Suprapubic skin (tissue), 4 donors: ENCODE data around the gene NDE1. TPM values are rescaled to one million over a fixed set of nuclear protein-coding genes. Genes with fewer than 3 reads are reported as not detected.
"Not testable (repeated sequence)": the region's sequence is repeated elsewhere in the genome, so short reads cannot be mapped to it uniquely, and the experiment has no call there.

Experiments used
- DNase-seq, 2 donors: peaks; one replicate each; pipeline ENCODE4 v3.0.0-alpha.2; 2019; ENCODE audit warnings: low spot score in 2 of 2
- H3K27ac ChIP-seq: fragments of 200-600 bp; sonication (generic); one replicate; pipeline ENCODE4 v1.5.1; 2019
- H3K27me3 ChIP-seq: fragments of 200-600 bp; sonication (generic); one replicate; pipeline ENCODE4 v1.5.1; 2019
- H3K36me3 ChIP-seq: fragments of 200-600 bp; sonication (generic); one replicate; pipeline ENCODE4 v1.5.1; 2019
- H3K4me1 ChIP-seq: fragments of 200-600 bp; sonication (generic); one replicate; pipeline ENCODE4 v1.5.1; 2019
- H3K4me3 ChIP-seq: fragments of 200-600 bp; sonication (generic); one replicate; pipeline ENCODE4 v1.5.1; 2019; ENCODE audit warnings: mild to moderate bottlenecking
- H3K9me3 ChIP-seq: fragments of 200-600 bp; sonication (generic); one replicate; pipeline ENCODE4 v1.5.1; 2019
- EP300 ChIP-seq: sonication (generic); formaldehyde crosslinking; IDR thresholded peaks from one replicate; pipeline ENCODE4 v1.6.1; 2017; ENCODE audit warnings: antibody characterized with exemption
- POLR2A ChIP-seq, 2 donors: fragments of 450-650 bp; IDR thresholded peaks; one replicate each; pipeline ENCODE4 v1.6.1; 2017; ENCODE audit warnings: antibody characterized with exemption in 2 of 2, mild to moderate bottlenecking in 2 of 2, moderate library complexity in 2 of 2
- POLR2AphosphoS5 ChIP-seq, 3 donors: sonication (generic); formaldehyde crosslinking; IDR thresholded peaks; one replicate each; pipeline ENCODE4 v1.6.1; 2017; ENCODE audit warnings: antibody characterized with exemption in 3 of 3
- WGBS: methylation state at CpG from one replicate; pipeline ENCODE4 v1.1.5; 2018; 5-methylcytosine and 5-hydroxymethylcytosine counted together
- total RNA-seq, 4 donors: library from RNA; depleted of rRNA; stranded (reverse); fragments of >200 nt; gene quantifications; one replicate each; pipeline ENCODE4 v1.1.0, GENCODE V29; 2016
- TF ChIP-seq, protein P1 (sequence below), 2 donors: fragments of 200-600 bp in 1 of 2; fragments of 450-650 bp in 1 of 2; sonication (generic) in 1 of 2; IDR thresholded peaks; one replicate each; pipeline ENCODE4 v1.5.1; 2016 to 2019; ENCODE audit warnings: antibody characterized with exemption in 2 of 2, mild to moderate bottlenecking in 1 of 2, moderate library complexity in 1 of 2

The NDE1 gene
- total RNA-seq, 4 donors from 2014 or later: 85.2 to 145 (median 120) TPM

GRCh38 chr16:15644267-15644961 is 5.6 kb upstream of the NDE1 start:
- peak overlapping the region; percentile 97 for H3K4me3 ChIP-seq
- peaks cover 8% of the 10 kb centered on the region for H3K36me3 ChIP-seq
- DNase-seq: no peak
- no peaks in the 10 kb centered on the region for H3K27me3 ChIP-seq
- WGBS: 42% methylated on average over 9 of the region's 9 CpGs
- peaks cover 42% of the 10 kb centered on the region for H3K4me1 ChIP-seq
- TF ChIP-seq POLR2A (IDR thresholded peaks at IDR 0.05) (no peak), POLR2AphosphoS5 (IDR thresholded peaks at IDR 0.05) (peak in 1 of 3 donors; percentile 55)
- peak overlapping the region; percentile 99 for H3K27ac ChIP-seq
- H3K9me3 ChIP-seq: no peaks in the 10 kb centered on the region

- DNase-seq, H3K9me3 ChIP-seq, H3K36me3 ChIP-seq, H3K27me3 ChIP-seq, H3K4me3 ChIP-seq: not testable (repeated sequence)
- Histone ChIP-seq H3K27ac (peak overlapping the region; percentile 99), H3K4me1 (peaks cover 46% of the 10 kb centered on the region)
- 56% methylated on average over 10 of the region's 10 CpGs for WGBS
Observed at GRCh38 chr16:15644962-15645465, 5.0 kb upstream of the NDE1 start.

DNA sequence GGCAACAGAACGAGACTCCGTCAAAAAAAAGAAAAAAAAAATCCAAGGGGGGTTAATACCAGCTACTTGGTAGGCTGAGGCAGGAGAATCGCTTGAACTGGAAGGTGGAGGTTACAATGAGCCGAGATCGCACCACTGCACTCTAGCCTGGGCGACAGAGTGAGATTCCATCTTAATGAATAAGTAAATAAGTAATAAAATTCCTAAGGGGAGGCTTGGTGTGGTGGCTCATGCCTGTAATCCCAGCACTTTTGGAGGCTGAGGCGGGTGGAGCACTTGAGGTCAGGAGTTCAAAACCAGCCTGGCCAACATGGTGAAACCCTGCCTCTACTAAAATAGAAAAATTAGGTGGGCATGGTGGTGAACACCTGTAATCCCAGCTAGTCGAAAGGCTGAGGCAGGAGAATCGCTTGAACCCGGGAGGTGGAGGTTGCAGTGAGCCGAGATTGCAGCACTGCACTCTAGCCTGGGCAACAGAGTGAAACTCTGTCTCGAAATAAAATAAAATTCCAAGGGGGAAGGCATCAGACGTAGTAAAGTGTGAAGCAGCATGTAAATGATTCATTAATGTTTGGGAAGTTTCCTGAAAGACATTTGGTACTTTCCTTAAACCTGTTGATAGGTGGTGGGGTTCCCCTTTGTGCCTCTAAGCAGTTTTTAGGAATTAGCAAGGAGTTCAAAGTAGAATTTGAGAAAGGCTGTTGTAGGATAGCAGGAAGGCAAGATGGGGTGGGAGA is 3.3 kb upstream of the NDE1 start:
- H3K9me3 ChIP-seq, H3K36me3 ChIP-seq, DNase-seq, H3K27ac ChIP-seq, H3K4me3 ChIP-seq, H3K27me3 ChIP-seq: not testable (repeated sequence)
- peaks cover 41% of the 10 kb centered on the region for H3K4me1 ChIP-seq
- WGBS: 71% methylated on average over 13 of the region's 13 CpGs

- DNase-seq: no peak
- Histone ChIP-seq H3K9me3 (no peaks in the 10 kb centered on the region), H3K27me3 (no peaks in the 10 kb centered on the region), H3K36me3 (peaks cover 3% of the 10 kb centered on the region), H3K27ac (no peak overlapping the region), H3K4me3 (no peak overlapping the region), H3K4me1 (peaks cover 44% of the 10 kb centered on the region)
- TF ChIP-seq, protein P1, sequence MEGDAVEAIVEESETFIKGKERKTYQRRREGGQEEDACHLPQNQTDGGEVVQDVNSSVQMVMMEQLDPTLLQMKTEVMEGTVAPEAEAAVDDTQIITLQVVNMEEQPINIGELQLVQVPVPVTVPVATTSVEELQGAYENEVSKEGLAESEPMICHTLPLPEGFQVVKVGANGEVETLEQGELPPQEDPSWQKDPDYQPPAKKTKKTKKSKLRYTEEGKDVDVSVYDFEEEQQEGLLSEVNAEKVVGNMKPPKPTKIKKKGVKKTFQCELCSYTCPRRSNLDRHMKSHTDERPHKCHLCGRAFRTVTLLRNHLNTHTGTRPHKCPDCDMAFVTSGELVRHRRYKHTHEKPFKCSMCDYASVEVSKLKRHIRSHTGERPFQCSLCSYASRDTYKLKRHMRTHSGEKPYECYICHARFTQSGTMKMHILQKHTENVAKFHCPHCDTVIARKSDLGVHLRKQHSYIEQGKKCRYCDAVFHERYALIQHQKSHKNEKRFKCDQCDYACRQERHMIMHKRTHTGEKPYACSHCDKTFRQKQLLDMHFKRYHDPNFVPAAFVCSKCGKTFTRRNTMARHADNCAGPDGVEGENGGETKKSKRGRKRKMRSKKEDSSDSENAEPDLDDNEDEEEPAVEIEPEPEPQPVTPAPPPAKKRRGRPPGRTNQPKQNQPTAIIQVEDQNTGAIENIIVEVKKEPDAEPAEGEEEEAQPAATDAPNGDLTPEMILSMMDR (IDR thresholded peaks at IDR 0.05): no peak
- no peak for TF ChIP-seq EP300
- TF ChIP-seq POLR2A (IDR thresholded peaks at IDR 0.05): no peak
- TF ChIP-seq POLR2AphosphoS5 (IDR thresholded peaks at IDR 0.05): no peak
- WGBS: 67% methylated on average over 7 of the region's 7 CpGs
Observed at GRCh38 chr16:15647294-15648014, 2.6 kb upstream of the NDE1 start.

DNA sequence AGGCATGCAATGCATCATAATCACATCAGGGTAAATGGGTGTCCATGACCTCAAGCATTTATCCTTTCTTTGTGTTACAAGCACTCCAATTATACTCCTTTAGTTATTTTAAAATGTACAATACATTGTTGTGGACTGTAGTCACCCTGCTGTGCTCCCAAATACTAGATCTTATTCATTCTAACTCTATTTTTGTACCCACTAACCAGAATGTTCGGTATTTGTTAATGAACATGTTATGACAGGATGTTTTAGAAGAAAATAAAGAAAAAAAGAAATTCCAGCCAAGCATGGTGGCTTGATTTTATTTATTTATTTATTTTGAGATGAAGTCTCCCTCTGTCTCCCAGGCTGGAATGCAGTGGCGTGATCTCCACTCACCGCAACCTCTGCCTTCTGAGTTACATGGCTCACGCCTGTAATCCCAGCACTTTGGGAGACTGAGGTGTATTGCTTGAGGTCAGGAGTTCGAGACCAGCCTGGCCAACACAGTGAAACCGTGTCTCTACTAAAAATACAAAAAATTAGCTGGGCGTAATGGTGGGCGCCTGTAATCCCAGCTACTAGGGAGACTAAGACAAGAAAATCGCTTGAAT is 1.8 kb upstream of the NDE1 start:
- TF ChIP-seq POLR2AphosphoS5 (IDR thresholded peaks at IDR 0.05): no peak
- TF ChIP-seq, protein P1 (IDR thresholded peaks at IDR 0.05): no peak
- TF ChIP-seq EP300: no peak
- TF ChIP-seq POLR2A (IDR thresholded peaks at IDR 0.05): no peak
- peaks cover 50% of the 10 kb centered on the region for H3K4me1 ChIP-seq
- peaks cover 3% of the 10 kb centered on the region for H3K36me3 ChIP-seq
- 91% methylated on average over 9 of the region's 9 CpGs for WGBS
- H3K27me3 ChIP-seq: no peaks in the 10 kb centered on the region
- no peak overlapping the region for H3K4me3 ChIP-seq
- no peaks in the 10 kb centered on the region for H3K9me3 ChIP-seq
- H3K27ac ChIP-seq: no peak overlapping the region
- no peak for DNase-seq

GRCh38 chr16:15649311-15649710 is 734 bp upstream of the NDE1 start:
- not testable (repeated sequence) for DNase-seq, H3K9me3 ChIP-seq, H3K36me3 ChIP-seq, H3K27me3 ChIP-seq
- H3K27ac ChIP-seq: peak overlapping the region; percentile 96
- peaks cover 51% of the 10 kb centered on the region for H3K4me1 ChIP-seq
- peak overlapping the region; percentile 92 for H3K4me3 ChIP-seq
- WGBS: 65% methylated on average over 17 of the region's 17 CpGs

DNA sequence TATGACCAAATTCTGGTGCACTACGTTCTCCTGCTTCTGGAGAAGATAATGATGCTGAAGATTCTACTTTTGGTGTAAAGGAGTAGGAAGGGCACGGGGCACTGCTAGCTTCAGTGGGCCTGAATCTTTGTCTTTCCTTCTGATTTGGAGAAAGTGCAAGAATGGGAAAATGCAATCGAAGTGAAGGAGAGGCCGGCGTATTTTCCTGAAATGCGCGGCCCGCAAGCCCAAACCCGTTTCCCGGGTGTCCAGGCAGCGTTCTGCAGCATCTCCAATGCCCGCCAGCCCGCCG is 372 bp upstream of the NDE1 start:
- no peaks in the 10 kb centered on the region for H3K27me3 ChIP-seq
- WGBS: under 1% methylated on average over 9 of the region's 14 CpGs

More for the DNA sequence above, 372 bp upstream of the NDE1 start:
- H3K9me3 ChIP-seq: no peaks in the 10 kb centered on the region
- peak overlapping the region; percentile 96 for H3K27ac ChIP-seq
- peak overlapping the region; percentile 92 for H3K4me3 ChIP-seq
- H3K4me1 ChIP-seq: peaks cover 47% of the 10 kb centered on the region
- no peak for DNase-seq
- no peak for TF ChIP-seq POLR2A (IDR thresholded peaks at IDR 0.05)
- TF ChIP-seq POLR2AphosphoS5 (IDR thresholded peaks at IDR 0.05): peak in 1 of 3 donors; percentile 9
- H3K36me3 ChIP-seq: peaks cover 3% of the 10 kb centered on the region
